GM21423 (cell line): ENCODE measurements around the gene C2CD4D.

ENCODE experiments used
- ATAC-seq: cut with Tn5 transposase; IDR thresholded peaks from one replicate; pipeline ENCODE4 v1.9.1; 2021; ENCODE audit warnings: mild to moderate bottlenecking, moderate library complexity; ENCODE audit not compliant: unreplicated experiment

The C2CD4D gene

DNA sequence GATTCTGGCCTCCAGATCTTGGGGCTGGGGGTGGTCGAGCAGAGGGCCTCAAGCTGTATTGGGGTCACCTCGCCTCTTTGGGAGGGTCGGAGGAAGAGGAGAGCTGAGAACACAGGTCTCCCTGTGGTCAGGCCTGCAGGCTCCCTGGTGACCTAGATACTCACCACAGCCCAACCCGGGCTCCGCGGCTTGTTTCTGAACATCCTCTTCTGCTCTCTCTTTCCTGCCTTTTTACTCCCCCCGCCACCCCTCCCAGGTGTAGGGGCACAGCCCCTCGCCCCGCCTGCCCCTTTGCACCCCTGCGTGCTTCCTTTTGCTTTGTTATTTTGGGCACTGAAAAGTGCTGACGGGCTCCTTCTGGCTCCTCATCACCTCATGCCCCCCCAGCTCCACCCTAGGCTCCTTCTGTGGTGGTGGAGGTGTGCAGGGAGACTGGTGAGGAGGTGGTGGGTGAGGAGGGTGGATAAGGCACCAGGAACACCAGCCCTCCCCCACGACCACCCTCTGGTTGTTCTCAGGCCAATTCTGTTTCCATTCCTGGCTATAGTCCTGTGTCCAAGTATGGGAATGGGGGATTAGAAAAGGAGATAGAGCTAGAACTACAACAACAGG, 23.8 kb downstream of the C2CD4D start:
- no peak for ATAC-seq

DNA sequence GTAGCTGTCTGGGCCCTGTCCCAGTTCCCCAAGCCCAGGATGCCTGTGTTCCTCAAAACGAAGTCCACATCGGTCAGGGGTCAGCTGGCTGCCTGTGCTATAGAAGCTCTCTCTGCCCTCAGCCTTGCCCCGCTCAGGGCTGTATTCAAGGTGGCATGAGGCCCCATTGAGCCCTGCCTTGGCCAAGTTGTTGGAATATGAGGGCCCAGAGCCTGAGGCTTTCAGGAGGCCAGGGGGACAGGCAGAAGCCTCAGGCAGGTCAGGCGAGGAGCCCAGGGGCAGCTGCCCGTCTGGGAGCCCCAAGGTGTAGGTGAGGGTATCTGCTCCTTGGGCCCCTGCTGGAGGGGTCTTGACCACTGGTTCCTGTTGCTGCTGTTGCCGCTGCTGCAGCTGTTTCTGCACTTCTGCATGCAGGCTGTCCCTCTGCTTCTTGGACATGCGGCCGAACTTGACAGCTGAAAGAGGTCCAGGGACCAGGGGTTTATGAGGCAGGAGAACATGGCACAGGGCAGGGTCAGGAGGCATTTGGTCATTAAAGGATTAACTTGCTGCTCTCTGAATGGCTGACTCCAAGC, 24.6 kb downstream of the C2CD4D start:
- no peak for ATAC-seq

DNA sequence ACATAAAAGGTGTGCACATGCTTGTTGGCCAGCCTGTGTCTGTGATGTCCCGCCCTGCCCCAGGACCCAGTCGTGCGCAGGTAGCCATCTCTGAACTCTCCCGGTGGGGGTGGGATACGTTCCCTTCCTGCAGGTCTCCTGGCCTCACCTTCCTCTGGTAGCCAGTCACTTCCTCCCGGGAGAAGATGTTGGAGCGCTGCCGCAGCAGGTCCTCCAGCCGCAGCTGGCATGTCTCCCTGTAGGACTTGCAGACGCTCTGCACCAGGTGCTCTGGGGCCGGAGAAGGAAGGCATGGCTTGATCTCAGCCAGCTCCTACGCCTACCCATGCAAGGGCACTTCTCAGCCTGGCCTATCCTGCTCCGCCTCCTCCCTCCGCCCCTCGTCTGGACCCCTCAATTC, 25.2 kb downstream of the C2CD4D start:
- ATAC-seq: no peak

DNA sequence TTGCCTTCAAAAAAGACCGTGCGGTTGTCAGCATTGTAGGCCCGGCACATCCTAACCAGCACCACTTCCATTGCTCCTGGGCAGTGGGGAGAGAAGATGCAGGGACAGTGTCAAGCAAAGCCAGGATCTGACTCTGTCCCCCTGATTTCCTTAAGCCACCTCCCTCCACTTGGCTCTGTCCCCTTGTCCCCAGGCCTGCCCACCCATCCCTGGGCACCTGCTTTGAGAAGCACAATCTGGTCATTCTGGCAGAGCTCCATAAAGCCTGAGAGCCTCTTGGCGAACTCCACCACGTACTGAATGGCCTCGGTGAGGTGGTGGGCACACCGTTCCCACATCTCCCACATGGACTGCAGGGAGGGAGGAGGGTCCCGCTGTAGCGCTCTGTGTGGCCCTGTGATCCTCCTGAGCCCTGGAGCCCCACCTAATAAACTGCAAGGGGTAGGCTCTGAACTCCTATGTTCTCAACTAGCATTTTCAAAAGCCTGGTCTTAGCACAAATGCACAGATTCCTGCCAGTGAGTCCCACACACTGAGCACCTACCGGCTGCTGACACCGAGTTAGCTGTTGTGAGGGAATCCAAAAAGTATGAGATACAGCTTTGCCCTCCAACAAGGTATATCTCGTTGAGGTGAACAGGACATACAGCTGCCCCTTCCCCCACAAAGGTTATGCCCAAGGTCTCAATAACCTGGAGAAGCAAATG, 26.2 kb downstream of the C2CD4D start:
- no peak for ATAC-seq

DNA sequence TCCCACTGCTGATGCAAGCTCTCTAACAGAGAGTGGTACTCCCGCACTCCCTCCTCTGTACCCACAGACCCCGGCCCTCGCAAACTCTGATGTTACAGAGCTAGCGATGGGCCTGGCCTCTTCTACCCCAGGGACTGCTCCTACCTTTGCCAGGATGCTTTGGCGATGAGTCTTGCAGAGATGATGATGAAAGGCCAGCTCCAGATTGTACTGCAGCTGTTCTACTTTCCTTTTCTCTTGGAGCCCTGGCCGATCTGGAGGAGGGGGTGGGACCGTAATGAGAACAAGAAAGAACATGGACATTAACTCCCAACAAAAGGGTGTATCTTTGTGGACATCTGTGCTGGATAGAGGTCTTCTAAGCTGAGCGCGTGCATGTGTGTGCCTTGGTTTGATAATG, 28.4 kb downstream of the C2CD4D start:
- ATAC-seq: no peak

DNA sequence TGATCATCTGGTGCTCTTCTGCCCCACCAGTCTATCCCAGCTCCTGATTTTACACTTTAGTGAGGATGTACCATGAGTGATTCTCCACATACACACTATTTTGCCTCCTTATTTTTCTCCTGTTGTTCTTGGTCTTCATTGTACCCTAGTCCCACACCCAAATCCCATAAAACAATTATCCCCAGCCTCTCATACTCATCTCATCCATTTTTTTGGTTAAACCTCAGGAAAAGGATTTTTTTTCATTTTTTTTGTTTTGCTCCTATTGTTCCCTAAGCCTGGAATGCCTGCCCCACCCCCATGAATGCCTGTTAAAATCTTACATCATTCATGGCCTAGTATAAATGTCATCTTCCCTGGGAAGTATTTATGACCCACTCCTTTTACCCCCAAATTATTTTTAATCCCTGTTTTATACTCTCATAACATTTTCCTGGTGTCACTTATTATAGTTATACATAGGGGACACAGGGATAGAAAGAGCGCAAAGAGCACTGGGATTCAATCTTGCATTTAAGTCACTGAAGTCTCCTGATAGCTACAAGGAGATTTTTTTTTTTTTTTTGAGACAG, 29.5 kb downstream of the C2CD4D start:
- no peak for ATAC-seq

DNA sequence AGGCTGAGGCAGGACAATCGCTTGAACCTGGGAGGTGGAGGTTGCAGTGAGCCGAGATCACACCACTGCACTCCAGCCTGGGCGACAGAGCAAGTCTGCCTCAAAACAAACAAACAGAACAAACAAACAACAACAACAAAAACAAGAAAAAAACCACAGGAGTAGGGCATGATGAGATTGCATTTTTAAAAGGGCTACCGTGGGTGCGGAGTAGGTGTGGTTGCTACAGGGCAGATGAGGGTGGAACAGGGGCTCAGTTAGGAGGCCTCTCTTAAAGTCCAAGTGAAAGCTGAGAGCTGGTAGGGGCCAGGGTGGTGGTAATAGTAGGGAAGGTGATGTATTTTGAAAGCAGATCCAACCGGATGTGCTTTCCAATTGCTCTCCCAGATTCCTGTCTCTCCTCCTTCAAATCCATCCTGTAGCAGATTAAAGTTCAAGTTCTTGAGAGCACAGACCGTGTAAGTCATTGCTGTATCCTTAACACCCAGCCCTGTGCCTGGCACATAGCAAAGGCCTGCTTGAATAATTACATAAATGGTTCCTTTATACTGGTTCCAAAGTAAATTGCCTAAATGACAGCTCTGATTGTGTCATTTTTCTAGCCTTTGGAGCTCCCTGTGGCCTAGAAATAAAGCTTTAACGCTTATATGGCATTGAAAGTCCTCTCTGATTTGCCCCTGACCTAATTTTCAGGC, 30.2 kb downstream of the C2CD4D start:
- no peak for ATAC-seq

DNA sequence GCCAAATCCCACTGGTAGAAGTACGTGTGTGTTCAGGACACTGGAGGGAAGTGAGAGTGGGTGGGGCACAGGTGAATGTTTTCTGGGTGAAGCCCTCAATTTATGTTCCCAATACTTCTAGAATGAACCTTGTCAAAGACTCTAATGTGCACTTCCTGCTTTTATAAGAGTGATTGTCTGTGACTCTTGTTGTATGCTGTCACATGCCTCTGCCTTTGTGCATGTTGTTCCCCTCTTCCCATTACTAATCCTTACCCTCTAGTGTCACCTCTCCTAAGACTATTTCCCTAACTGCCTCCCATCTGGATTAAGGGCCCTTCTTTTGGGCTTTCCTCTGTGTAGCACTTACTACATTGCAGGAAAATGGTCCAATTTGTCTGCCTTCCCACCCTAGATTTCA, 31.9 kb downstream of the C2CD4D start:
- ATAC-seq: no peak

DNA sequence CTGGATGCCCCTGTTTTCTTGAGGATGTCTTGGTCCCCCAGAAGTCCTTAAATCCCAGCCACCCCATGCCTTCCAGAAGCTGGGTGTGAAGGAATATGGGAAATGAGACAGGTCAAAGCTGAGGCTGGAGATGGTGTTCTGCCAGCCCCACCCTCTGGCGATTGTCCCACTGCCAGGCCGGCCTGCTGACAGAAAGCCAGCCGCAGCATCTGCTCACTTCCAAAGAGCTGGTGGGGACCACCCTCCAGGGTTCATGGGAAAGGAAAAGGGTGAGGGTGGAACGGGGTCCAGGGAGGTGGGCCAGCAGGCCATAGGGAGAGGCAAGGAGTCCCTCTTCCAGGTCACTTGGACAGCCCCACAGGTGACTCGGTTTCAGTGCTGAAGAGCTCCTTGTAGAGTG, 32.5 kb downstream of the C2CD4D start:
- no peak for ATAC-seq

DNA sequence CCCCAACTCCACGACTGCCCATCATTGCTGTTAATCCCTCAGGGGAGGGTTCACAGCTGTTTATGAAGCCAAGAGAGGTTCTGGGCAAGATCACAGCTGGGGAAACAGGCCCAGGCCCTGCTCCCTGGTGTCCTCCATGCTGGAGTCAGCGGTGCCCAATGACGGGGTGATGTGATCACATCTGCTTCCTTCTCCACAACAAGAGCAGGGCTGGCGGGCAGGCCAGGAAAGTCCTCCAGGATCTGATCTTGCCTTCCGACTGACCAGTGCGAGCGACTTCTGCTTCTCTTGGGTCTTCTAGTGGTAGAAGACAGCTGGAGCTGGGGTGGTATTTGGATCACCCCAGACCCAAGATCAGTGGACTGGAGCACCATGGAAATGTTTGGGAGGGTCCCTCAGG, 33.5 kb downstream of the C2CD4D start:
- ATAC-seq: no peak

DNA sequence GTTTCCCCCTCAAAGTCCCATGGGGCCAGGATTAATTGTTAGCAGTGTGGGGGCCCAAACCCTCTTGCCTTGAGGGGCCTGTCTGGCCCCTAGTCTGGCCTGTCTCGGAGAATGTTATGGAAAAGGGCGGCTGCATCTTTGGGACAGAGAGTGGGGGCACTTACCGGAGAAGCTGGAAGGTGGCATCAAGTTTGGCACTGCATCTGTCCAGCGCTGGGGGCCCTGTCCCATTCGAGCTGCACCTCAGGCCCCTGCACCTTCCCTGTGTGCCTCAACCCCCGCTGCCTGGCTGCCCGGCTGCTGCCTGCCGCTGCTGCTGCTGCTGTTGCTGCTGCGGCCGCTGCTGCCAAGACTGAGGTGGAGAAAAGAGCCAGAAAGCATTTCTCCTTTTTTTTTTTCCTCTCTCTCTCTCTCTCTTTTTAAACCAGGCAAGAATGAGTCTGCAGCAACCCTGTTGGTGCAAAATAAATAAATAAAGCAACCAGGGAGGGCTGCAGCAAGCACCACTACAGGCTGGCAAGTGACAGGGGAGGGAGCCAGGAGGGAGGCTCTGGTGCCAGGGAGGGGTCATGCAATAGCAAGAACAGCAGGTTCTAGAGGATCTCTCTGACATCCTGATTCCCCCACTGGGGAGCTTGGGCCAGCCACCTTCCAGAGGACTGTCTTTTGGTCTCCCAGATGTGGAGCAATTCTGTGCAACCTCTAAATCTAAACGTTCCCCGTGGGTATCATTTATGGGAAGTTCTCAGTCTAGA, 34.4 kb downstream of the C2CD4D start, which contains the start of gene LINGO4:
Gene LINGO4, minus strand, starts transcription at position 354 of the 755 bp plus-strand sequence. CDS start 2,715 bp downstream, outside the sequence.
- no peak for ATAC-seq

DNA sequence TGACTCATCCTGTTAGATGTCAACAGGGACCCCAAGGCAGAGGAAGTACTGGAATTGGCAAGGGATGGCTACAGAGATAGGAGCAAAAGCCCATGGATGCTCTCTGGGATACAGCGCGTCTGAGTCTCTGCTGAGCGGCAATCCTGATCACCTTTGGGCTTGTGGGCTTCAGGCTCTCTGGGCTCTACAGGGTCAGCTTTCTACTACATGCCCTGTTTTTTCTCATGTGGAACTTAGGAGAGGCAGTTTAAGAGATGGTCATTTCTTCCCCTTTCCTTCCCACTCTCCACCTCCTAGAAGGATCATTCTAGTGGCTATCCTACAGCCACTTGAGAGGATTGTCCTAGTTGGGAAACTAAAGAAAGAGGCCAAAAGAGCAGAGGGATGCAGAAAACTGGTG, 35.7 kb downstream of the C2CD4D start:
- ATAC-seq: no peak

DNA sequence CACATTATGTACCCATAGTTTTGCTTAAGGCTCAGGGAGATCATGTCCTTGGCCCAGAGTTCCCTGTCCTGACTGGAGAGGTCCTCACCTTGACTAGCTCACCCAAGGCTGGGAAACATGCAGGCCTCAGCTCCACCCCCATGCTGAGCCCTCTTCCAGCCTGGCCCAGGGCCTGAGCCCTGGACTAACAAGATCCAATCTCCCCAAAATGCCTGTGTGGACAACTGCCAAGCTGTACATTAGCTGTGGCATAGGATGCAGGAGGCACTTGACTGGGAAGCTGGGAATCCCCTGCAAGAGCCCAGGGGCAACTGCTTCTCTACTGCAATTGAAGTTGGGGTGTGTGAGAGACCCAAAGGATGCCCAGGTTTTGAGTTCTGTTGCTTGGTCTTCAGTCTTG, 36.5 kb downstream of the C2CD4D start:
- no peak for ATAC-seq

DNA sequence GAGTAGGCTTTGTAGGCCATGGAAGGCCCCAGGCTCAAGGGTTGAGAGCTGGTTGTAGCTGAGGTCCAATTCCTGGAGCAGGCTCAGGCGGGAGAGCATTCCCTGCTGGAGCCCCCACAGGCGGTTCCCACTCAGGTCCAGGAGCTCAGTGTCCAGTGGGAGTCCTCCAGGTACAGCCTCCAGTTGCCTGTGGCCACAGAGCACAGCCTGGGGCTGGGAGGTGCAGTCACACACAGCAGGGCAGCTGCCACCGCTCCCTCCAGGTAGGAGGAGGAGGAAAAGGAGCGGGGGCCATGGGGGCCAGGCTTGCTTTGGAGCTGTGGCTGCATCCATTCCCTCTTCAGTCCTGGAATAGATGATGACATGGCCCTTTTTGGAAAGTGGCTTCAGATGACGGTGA, 37.2 kb downstream of the C2CD4D start:
- no peak for ATAC-seq

DNA sequence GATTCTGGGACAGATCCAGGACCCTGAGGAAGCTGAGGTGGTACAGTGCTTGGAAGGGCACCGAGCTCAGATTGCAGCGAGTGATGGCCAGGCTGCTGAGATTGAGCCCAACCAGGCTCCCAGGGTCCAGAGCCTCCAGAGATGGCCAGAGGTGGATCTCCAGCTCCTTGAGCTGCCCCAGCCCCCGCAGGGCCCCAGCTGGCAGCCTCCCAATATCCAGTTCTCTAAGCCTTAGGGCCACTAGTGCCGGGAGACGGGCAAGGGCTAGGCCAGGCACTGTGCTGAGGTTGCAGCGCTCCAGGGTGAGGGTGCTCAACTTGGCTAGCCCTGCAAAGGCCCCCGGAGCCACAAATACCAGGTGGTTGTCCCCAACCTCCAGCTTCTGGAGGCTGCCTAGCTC, 37.8 kb downstream of the C2CD4D start:
- ATAC-seq: no peak

DNA sequence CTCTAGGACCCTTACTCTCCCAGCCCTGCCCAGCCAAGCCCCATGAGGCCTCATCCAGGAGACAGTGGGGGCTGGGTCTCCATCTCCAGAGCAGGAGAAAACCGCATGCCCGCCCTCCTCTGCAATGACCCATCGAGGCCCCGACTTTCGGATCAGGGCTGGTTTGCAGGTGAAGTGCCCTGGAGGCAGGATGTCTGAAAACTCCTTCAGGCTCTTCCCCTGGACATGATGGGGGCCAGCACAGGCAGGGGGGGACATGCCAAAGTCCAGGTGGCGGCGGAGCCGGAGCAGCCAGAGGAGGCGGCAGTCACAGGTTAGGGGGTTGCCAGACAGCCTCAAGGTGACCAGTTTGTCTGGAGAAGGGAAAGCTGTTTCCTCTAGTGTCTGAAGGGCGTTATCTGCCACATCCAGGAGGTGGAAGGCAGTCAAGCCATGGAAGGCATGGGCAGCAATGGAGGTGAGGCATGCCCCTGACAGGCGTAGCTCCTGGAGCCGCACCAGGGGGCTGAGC, 38.3 kb downstream of the C2CD4D start:
- no peak for ATAC-seq

DNA sequence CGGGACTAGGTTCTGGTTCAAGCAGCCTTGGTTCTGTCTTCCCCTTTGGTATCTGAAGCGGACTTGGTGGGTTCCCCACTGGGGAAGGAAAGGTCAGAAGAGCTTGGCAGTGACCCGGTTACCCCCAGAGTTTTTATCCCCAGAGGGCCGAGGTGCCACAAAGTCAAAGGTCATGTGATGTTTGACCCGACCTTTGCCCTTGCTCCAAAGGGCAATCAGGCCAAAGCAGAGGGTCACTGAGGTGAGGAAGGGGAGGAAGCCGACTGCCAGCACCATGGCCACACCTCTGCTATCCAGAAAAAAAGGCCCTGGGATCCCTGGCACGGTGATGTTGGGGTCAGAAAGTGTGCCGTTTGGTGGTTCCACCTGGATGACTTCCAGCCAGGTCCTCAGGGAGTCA, 38.8 kb downstream of the C2CD4D start:
- ATAC-seq: no peak

DNA sequence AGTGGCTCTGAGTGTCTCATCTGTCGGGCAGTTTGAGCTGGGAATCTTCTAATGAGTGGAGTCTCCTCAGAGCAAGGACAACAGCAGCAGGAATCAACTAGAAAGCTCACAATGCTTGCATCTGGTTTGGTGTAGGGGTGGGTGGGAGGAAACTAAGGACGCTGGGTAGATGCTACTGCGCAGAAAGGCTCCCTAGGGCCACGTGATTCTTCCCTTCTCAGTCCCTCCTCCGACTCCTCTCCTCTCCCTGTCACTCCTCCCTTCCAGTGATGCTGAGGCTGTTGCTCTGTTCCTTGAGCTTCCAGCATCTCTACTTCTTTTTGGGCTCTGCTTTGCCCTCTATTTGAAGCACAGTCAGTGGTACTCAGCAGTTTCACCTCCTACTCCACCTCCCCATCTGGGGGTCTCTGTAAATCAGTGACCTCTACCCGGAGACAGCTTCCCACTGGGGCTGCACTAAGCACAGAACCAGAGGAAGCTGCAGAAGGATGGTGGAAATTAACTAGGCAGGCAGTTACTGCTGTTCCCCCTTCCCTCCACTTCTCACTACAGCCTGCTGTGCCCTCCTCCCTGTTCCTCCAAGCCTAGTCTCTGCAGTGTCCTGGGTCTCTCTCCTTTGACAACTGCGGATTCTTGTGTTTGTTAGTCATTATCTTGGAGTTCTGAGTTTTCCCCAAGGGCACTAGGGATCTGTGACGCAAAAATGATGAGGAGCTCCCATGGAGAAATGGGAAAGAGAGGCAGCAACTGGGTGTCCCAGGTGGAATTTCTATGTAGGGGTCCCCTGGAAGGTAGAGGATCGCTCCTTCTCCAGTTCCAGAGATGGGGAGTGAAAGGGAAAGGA, 40.2 kb downstream of the C2CD4D start:
- no peak for ATAC-seq

DNA sequence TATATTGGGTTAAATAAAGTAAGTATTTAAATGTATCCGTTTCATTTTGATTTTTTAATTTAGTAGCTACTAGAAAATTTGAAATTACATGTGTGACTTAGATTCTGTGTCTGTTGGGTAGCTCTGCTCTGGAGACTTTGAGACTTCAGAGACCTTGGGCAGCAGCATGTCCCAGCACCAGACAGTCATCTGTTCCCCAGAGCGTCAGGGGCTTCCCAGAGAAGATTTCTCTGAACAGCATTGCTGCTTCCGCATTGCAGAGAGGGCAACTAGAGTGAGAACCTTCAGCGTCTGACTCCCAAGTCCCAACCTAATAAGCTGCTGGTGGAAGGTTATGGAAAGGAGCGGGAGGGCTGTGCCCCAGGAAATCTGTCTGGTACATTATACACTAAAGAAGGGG, 41.0 kb downstream of the C2CD4D start:
- ATAC-seq: no peak
